Adipocyte (in vitro differentiated cells): ENCODE results near the gene LAMA3.

Experiments
- DNase-seq: peaks from one replicate; pipeline ENCODE4 v3.0.0-alpha.2; 2015; ENCODE audit warnings: low read depth
- H3K27me3 ChIP-seq: replicated peaks from 2 replicates; pipeline ENCODE4 v1.7.0; 2013; ENCODE audit warnings: mild to moderate bottlenecking, low read length, moderate library complexity; ENCODE audit not compliant: control insufficient read depth, insufficient read depth
- H3K36me3 ChIP-seq: 2 replicates; pipeline ENCODE4 v1.7.0; 2013; ENCODE audit warnings: low read length, mild to moderate bottlenecking, moderate library complexity; ENCODE audit not compliant: control insufficient read depth, insufficient read depth, severe bottlenecking
- H3K4me1 ChIP-seq: 2 replicates; pipeline ENCODE4 v1.7.0; 2013; ENCODE audit warnings: mild to moderate bottlenecking, low read length, moderate library complexity; ENCODE audit not compliant: control insufficient read depth, insufficient read depth
- H3K4me3 ChIP-seq: 2 replicates; pipeline ENCODE4 v1.7.0; 2013; ENCODE audit warnings: mild to moderate bottlenecking, low read length, moderate library complexity
- H3K9ac ChIP-seq: 2 replicates; pipeline ENCODE4 v1.7.0; 2013; ENCODE audit warnings: mild to moderate bottlenecking, low read length, moderate library complexity
- H3K9me3 ChIP-seq: 2 replicates; pipeline ENCODE4 v1.7.0; 2013; ENCODE audit warnings: mild to moderate bottlenecking, low read length, moderate library complexity; ENCODE audit not compliant: control insufficient read depth

The LAMA3 gene

DNA sequence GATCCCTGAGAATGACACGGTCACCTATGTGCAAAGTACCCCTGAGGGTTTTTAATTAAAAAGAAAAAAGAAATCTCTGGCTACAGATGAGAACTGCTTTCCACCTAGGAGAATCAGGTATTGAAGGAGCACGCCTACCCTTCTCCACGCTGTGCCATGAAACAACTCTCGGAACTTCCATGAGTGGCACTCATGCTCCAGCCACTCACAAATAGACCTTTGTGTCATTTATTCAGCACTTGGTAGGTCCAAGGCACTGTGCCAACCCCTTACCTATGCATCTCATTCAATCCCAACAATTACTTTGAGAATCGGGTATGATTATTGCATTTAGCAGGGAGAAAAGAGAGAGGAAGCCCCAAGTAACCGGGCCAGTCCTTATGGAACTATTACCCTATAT lies 280.4 kb downstream of the LAMA3 start:
- no peak overlapping the region for H3K9ac ChIP-seq
- peaks cover 3% of the 10 kb centered on the region for H3K27me3 ChIP-seq
- H3K4me3 ChIP-seq, result no peak overlapping the region
- no peaks in the 10 kb centered on the region for H3K4me1 ChIP-seq
- no peak for DNase-seq
- H3K9me3 ChIP-seq, result no peaks in the 10 kb centered on the region
- H3K36me3 ChIP-seq, result no peaks in the 10 kb centered on the region

DNA sequence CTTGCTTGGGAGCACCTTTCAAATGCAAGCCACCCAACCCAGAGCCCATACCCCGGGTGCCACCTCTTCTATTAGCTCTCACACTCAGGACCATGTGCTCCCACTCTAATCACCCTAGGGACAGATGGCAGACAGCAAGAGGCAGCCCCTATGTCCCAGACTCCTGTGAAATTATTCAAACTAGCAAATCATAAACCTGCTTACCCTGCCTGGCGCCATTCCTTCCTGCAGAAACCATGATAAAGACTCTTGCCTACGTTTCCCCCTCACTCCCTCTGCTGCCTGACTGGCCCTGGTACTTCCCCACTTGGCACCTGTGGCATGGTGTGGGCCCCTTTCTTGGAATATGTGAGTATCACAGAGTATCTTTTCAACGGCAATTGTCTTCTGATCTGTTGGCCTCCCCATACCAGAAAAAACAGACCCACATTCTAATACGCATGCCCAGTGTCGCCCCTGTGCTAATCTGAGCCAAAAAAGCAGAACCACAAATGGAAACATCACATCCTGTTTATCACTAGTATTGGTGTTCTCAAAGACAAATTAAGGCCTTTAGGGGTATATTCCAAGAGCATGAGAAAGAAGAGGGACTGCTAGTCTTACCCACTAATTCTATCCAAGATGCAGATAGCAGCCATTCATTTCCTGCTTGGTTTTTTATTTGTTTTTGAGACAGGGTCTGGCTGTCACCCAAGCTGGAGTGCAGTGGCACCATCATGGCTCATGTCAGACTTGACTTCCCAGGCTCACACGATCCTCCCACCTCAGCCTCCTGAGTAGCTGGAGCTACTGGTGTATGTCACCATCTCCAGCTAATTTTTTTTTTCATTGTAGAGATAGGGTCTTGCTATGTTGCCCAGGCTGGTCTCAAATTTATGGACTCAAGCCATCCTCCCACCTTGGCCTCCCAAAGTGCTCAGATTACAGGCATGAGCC lies 281.2 kb downstream of the LAMA3 start:
- no peak for DNase-seq
- no peak overlapping the region for H3K4me3 ChIP-seq
- no peak overlapping the region for H3K9ac ChIP-seq
- H3K4me1 ChIP-seq, result no peaks in the 10 kb centered on the region
- H3K27me3 ChIP-seq, result peaks cover 3% of the 10 kb centered on the region
- no peaks in the 10 kb centered on the region for H3K9me3 ChIP-seq
- no peaks in the 10 kb centered on the region for H3K36me3 ChIP-seq

DNA sequence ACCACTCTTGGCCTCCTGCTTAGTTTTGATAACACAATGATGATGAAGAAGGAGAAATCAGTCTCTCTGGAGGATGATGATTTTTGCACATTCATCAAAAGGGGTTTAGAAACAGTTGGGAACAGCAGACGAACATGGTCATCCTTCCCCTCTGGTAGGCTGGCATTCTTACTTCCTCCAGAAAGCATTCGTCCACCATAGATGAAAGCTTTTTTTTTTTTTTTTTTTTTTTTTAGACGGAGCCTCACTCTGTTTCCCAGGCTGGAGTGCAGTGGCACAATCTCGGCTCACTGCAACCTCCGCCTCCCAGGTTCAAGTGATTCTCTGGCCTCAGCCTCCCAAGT lies 281.8 kb downstream of the LAMA3 start:
- Histone ChIP-seq H3K9ac (no peak overlapping the region), H3K36me3 (no peaks in the 10 kb centered on the region), H3K27me3 (no peaks in the 10 kb centered on the region), H3K4me3 (no peak overlapping the region), H3K9me3 (no peaks in the 10 kb centered on the region), H3K4me1 (no peaks in the 10 kb centered on the region)
- DNase-seq, result no peak

DNA sequence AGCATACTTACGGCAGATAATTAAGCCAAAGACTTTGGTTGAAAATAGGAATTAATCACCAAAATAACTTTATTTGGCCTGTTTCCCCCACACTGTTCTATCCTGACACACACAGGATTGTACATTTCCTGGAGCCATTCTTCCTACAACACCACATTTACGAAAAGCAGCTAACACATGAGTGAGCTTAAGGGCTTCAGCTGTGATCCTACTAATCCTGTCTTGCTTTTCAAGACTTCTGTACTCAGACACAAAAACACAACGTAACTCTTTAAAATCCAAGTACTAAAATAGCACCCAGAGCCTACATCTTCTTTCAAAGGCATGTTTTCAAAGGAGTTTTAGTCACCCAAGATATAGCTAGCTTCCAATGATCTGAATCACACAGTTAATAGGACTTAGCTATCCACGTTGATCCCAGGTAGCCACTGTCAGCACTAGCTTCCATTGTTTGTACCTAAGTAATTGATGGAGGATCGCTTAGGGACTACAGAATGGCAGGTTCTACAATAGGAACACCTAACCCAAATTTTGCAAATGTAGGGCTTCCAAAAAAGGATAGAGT lies 282.5 kb downstream of the LAMA3 start:
- H3K27me3 ChIP-seq, result no peaks in the 10 kb centered on the region
- no peak for DNase-seq
- H3K36me3 ChIP-seq, result no peaks in the 10 kb centered on the region
- no peak overlapping the region for H3K4me3 ChIP-seq
- H3K4me1 ChIP-seq, result no peaks in the 10 kb centered on the region
- no peak overlapping the region for H3K9ac ChIP-seq
- no peaks in the 10 kb centered on the region for H3K9me3 ChIP-seq

DNA sequence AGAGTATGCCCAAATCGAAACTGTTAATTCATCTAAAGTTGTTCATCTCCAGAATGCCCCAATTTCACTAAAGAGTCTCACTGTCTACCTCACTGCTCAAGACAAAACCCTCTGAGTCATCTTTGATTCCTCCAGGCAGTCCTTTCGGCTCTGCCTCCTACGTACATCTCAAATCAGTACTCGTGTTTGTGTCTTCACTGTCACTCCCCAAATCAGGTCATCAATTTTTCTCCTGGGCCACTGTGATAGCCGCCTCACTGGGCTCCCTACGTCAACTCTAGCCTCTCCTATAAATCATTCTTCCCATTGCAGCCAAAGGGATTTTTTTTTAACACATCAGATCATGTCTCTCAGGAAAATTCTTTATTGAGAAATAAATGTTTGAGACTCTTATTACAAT lies 283.2 kb downstream of the LAMA3 start:
- H3K4me3 ChIP-seq, result no peak overlapping the region
- no peaks in the 10 kb centered on the region for H3K27me3 ChIP-seq
- DNase-seq, result no peak
- H3K9ac ChIP-seq, result no peak overlapping the region
- no peaks in the 10 kb centered on the region for H3K4me1 ChIP-seq
- H3K9me3 ChIP-seq, result no peaks in the 10 kb centered on the region
- no peaks in the 10 kb centered on the region for H3K36me3 ChIP-seq

DNA sequence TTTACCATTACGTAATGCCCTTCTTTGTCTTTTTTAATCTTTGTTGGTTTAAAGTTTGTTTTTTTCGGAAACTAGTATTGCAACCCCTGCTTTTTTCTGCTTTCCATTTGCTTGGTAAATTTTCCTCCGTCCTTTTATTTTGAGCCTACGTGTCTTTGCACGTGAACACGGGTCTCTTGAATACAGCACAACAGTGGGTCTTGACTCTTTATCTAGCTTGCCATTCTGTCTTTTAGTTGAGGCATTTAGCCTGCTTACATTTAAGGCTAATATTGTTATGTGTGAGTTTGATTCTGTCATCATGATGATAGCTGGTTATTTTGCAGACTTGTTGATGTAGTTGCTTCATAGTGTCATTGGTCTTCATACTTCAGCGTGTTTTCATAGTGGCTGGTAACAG lies 287.9 kb downstream of the LAMA3 start:
- no peak for DNase-seq
- Histone ChIP-seq H3K9ac (no peak overlapping the region), H3K4me3 (no peak overlapping the region), H3K36me3 (no peaks in the 10 kb centered on the region), H3K9me3 (no peaks in the 10 kb centered on the region), H3K4me1 (peaks cover 16% of the 10 kb centered on the region), H3K27me3 (no peaks in the 10 kb centered on the region)

DNA sequence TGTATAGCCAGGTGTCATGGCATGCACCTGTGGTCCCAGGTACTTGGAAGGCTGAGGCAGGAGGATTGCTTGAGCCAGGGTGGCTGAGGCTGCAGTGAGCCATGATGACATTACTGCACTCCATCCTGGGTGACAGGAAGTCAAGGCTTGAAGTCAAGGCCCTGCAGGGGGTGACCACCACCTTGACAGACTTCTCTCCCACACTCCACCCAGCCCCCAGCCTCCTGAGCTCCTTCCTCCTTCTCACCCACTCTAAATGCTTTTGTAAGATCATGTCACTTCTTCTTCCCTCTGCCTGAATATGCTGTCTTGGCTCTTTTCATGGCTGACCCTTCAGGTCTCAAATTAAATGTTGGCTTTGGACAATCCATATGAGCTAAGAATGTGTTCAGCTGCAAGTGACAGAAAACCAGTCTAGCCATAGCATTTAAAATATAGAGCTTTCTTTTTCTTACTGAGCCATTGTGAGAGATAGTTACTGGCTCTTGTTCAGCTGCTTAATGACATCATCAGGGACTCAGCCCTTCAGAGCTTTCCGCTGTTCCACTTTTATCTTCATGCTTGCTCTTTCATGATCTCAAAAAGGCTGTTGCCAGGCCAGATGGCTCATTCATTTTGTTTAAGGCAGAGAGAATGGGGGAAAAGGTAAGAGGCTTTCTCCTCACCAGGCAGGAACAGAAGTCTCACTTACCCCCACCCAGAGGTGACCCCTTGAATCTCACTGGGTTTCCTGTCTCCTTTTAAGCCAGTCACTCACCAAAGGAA lies 288.6 kb downstream of the LAMA3 start:
- Histone ChIP-seq H3K9me3 (no peaks in the 10 kb centered on the region), H3K27me3 (no peaks in the 10 kb centered on the region), H3K36me3 (no peaks in the 10 kb centered on the region), H3K4me1 (peaks cover 24% of the 10 kb centered on the region), H3K4me3 (no peak overlapping the region), H3K9ac (no peak overlapping the region)
- DNase-seq, result no peak

DNA sequence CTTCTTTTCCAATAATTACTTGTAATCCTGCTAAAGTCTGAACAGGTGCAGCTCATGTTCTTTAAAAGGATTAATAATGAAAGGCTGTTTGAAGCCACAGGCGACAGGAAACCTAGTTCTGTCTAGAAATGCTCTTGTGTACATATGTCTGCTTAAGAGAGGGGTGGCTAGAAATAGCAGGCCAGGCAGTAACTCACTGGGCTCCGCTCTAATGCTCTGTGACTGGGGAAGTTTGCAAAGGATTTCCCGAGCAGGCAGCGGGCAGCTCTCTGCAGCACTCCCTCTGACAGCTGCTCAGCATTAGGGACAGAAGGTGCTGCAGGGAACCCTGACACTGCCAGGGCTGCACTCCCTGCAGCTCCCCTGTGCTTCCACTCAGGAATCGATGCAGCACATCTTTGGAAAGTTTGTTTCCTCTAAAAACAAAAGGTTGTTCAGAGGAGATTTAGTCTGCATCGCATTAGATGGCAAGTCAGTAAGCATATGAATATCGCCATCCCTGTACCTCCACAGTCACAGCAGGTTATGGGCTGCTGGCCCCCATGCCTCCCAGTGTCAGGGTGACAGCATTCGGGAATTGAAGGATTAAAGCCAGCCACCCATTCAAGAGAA lies 292.2 kb downstream of the LAMA3 start:
- Histone ChIP-seq H3K36me3 (no peaks in the 10 kb centered on the region), H3K27me3 (no peaks in the 10 kb centered on the region), H3K4me3 (peak overlapping the region; percentile 59), H3K4me1 (peaks cover 26% of the 10 kb centered on the region), H3K9ac (peak overlapping the region; percentile 44), H3K9me3 (no peaks in the 10 kb centered on the region)
- no peak for DNase-seq

DNA sequence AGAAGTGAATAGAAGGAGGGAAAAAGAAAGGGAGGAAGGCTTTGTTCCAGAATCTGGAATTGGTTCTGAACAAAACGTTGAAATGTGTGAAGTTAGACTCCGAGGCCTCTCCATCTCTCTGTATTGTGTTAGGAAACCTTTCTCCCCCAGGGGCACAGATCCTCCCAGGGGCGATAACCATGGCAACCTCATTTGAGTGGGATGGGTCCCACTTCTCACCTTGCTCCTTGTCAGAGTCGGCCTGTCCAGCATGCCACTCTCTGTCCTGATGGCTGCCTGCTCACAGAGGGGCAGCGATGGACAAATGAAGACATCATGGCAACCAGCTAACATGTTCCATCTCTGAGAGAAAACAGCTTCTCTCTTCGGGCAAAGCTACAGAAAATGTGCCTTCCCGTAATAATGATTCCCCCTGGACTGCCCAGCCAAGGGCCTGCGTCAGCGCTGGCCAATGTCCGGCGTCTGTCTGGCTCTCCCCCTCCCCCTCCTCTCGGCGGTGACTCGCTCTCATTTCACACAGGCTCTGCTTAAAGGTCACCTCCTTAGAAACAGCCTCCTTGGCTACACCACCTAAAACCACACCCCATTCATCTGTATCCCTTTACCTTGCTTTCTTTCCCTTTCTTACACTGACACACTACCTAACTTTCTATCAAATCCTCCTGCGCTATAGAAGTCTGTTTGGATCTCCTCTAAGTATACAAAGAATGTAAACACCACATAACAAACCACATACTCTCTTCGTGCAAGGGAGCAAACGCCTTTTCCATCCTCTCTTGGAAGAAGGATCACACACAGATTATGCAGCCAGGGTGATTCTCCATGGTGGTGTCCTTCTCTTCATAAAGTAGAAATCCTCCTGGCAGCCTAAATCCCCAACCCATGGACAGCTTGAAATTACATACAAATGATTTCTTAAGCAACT lies 293.2 kb downstream of the LAMA3 start:
- DNase-seq, result peak; percentile 82
- Histone ChIP-seq H3K9me3 (no peaks in the 10 kb centered on the region), H3K4me1 (peaks cover 26% of the 10 kb centered on the region), H3K27me3 (no peaks in the 10 kb centered on the region), H3K4me3 (peak overlapping the region; percentile 59), H3K9ac (peak overlapping the region; percentile 44), H3K36me3 (no peaks in the 10 kb centered on the region)

DNA sequence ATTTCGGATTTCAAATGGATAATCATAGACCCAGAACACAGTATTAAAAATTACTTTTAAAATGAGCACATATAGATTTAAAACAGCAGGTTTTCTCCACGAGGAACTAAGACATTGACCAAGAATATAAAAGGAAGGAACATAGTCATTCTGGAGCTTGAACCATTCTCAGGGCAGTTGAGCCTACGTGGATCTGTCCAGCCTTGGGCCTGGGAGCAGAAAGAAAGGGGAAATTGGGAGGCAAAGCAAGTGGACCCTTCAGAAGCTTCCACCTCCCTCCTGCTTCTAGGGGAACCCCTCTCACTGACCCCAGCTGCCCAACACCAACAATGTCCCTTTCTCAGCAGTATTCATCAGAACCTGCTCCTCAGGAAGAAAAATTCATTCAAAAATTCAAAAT lies 293.9 kb downstream of the LAMA3 start:
- Histone ChIP-seq H3K4me3 (no peak overlapping the region), H3K27me3 (no peaks in the 10 kb centered on the region), H3K4me1 (peaks cover 21% of the 10 kb centered on the region), H3K9ac (no peak overlapping the region), H3K36me3 (no peaks in the 10 kb centered on the region), H3K9me3 (no peaks in the 10 kb centered on the region)
- no peak for DNase-seq
